ENCODE results near the gene YTHDC1.

- TF ChIP-seq CTCF (IDR thresholded peaks at IDR 0.05) (no peak), POLR2A (IDR thresholded peaks at IDR 0.05) (no peak)
Measured at GRCh38 chr4:68365068-68365467, 15.2 kb upstream of the YTHDC1 start.
